Endothelial cell of umbilical vein (primary cell): Measurements from ENCODE around the gene MRPL34.

ENCODE experiments used
- EZH2 ChIP-seq: IDR thresholded peaks from 2 replicates; pipeline ENCODE4 v1.6.1; 2012; ENCODE audit warnings: borderline replicate concordance, low read depth, mild to moderate bottlenecking, moderate library complexity, low read length, inconsistent platforms; ENCODE audit not compliant: severe bottlenecking
- POLR2A ChIP-seq: IDR thresholded peaks from 2 replicates; pipeline ENCODE4 v1.6.1; 2012; ENCODE audit warnings: low read depth, mild to moderate bottlenecking, control low read depth, low read length

- no peak for TF ChIP-seq POLR2A
- no peak for TF ChIP-seq EZH2
These were observed 23.9 kb downstream of the MRPL34 start for GRCh38 chr19:17329366-17330261.
